Measurements from ENCODE around the gene TRIM50.

DNA sequence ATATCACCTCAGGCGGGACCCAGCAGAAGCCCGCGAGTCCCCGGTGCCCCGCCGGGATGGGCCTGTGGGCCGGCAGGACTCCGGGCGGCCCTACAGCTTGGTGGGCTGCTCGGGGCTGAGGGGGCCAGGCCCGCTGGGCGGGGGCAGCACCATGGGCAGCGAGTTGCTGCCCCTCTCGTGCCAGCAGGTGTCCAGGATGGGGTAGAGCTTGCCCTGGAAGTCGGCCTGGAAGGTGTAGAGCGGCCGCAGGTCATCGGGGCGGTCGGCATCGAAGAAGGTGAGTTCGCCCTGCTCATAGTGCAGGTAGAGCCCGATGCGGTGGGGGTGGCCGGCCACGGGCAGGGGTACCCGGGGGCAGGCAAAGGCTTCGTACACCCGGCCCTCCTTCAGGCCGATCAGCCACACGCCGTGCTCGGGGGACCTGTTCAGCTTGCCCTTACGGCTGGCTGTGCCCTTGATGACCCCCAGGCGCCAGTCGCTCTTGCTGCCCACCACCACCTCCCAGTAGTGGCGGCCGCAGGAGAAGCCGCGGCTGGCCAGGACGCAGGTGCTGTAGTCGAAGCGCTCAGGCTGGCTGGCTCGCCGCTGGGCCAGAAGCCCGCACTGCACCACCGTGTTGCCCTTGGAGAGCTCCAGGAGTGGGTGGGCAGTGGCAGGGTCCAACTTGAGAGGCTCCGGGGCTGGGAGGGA is 14.9 kb downstream of the TRIM50 start:
- TF ChIP-seq GATA3 (IDR thresholded peaks at IDR 0.05; ENCODE audit: low read depth, low read length) (no peak), GATA2 (IDR thresholded peaks at IDR 0.05; ENCODE audit: low read depth, low read length) (no peak)

All from SH-SY5Y (cell line).